Measurements from ENCODE around the gene GDPD3. TPM values are rescaled to one million over a fixed set of nuclear protein-coding genes. Genes with fewer than 3 reads are reported as not detected.

GDPD3 gene
- polyA plus RNA-seq, 3 donors, result 9.6 TPM; not detected in 2

DNA sequence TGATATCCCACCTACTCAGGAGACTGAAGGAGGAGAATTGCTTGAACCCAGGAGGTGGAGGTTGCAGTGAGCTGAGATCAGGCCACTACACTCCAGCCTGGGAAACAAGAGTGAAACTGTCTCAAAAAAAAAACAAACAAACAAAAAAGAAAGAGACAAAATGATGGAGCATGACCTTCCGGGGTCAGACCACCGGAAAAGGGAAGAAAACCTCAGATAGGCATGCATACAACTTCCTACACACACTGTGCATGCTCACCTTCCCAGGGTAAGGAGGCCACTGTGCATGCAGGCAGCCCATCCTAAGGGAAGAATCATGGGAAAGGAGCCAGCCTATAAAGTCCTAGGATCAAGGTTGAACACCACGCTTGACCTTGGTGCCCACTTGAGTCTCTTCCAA lies 19.3 kb upstream of the GDPD3 start:
- H3K27me3 Mint-ChIP-seq (ENCODE audit: low read depth in 3 of 3), result peaks cover 0 to 4% (median 3%) of the 10 kb centered on the region in 3 donors
- TF ChIP-seq, protein P1, sequence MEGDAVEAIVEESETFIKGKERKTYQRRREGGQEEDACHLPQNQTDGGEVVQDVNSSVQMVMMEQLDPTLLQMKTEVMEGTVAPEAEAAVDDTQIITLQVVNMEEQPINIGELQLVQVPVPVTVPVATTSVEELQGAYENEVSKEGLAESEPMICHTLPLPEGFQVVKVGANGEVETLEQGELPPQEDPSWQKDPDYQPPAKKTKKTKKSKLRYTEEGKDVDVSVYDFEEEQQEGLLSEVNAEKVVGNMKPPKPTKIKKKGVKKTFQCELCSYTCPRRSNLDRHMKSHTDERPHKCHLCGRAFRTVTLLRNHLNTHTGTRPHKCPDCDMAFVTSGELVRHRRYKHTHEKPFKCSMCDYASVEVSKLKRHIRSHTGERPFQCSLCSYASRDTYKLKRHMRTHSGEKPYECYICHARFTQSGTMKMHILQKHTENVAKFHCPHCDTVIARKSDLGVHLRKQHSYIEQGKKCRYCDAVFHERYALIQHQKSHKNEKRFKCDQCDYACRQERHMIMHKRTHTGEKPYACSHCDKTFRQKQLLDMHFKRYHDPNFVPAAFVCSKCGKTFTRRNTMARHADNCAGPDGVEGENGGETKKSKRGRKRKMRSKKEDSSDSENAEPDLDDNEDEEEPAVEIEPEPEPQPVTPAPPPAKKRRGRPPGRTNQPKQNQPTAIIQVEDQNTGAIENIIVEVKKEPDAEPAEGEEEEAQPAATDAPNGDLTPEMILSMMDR (IDR thresholded peaks at IDR 0.05), result no peak
- Histone ChIP-seq H3K27me3 (ENCODE audit: control insufficient read depth in 2 of 2, insufficient read depth in 2 of 2, low read length in 2 of 2) (no peaks in the 10 kb centered on the region), H3K4me3 (replicated peaks in 1 of 3; ENCODE audit: low read depth in 2 of 3, low read length in 3 of 3) (no peak overlapping the region), H4K20me1 (ENCODE audit: insufficient read depth, low read length) (no peaks in the 10 kb centered on the region), H3K36me3 (replicated peaks in 1 of 2; ENCODE audit: control insufficient read depth in 1 of 2, insufficient read depth in 2 of 2, low read length in 2 of 2) (no peaks in the 10 kb centered on the region), H3K4me2 (replicated peaks; ENCODE audit: extremely low read depth, low read length, poor library complexity, severe bottlenecking) (no peak overlapping the region), H3K79me2 (ENCODE audit: insufficient read depth, low read length) (no peaks in the 10 kb centered on the region), H2AFZ (ENCODE audit: insufficient read depth, low read depth, low read length, poor library complexity, severe bottlenecking) (no peak overlapping the region), H3K27ac (ENCODE audit: low read depth in 1 of 2, low read length in 2 of 2) (no peak overlapping the region), H3K9me3 (replicated peaks in 1 of 2; ENCODE audit: control insufficient read depth in 1 of 2, insufficient read depth in 1 of 2, low read length in 2 of 2) (no peaks in the 10 kb centered on the region), H3K9ac (ENCODE audit: insufficient read depth, low read length, poor library complexity, severe bottlenecking) (no peak overlapping the region), H3K4me1 (ENCODE audit: control insufficient read depth in 1 of 2, insufficient read depth in 2 of 2, low read length in 2 of 2) (peaks cover 19 to 20% of the 10 kb centered on the region in 2 donors)
- H3K4me3 Mint-ChIP-seq, result no peak overlapping the region
- no CpG with 5 or more reads among the region's 3 CpGs for WGBS (ENCODE audit: insufficient coverage)
- H3K4me1 Mint-ChIP-seq, result peaks cover 28% of the 10 kb centered on the region
- no peaks in the 10 kb centered on the region for H3K36me3 Mint-ChIP-seq
- peaks cover 0 to 2% (median 0%) of the 10 kb centered on the region in 7 donors for H3K9me3 Mint-ChIP-seq
- no peak for DNase-seq
- H3K27ac Mint-ChIP-seq, result peak overlapping the region in 3 of 7 donors; percentile 18 to 48 (median 26)
- intact Hi-C loops (cut with micrococcal nuclease), result no loop called here

DNA sequence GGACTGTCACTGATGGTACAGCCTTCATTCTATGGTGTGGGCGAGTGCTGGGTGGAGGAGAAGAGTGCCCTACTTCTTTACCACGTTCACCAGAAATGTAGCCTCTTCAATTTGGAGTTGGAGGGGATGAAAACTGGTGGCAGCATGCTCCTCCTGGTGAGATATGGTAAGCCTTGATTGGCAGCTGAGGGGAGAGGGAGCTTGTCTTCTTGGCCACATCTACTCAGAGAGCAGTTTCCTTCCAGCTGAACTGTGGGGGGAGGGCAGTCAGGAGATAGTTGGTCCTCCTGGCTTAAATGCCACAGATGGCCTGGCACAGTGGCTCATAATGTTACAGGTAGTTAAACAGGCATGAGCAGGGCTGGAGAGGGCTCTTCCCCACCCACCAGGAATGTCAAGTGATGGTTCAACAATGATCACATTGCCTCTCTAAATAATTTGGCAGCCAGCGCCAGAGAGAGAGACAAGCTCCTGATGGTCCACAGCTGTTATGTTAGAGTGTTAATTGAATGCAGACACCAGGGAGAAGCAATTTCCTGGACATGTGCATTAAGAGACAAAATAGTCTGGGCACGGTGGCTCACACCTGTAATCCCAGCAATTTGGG lies 18.6 kb upstream of the GDPD3 start:
- no peaks in the 10 kb centered on the region for H3K36me3 Mint-ChIP-seq
- H2AFZ ChIP-seq (ENCODE audit: insufficient read depth, low read depth, low read length, poor library complexity, severe bottlenecking), result no peak overlapping the region
- no peak for DNase-seq
- peaks cover 22% of the 10 kb centered on the region for H3K4me1 Mint-ChIP-seq
- TF ChIP-seq, protein P1 (IDR thresholded peaks at IDR 0.05), result no peak
- intact Hi-C loops (cut with micrococcal nuclease), result no loop called here
- H3K27me3 ChIP-seq (ENCODE audit: control insufficient read depth in 2 of 2, insufficient read depth in 2 of 2, low read length in 2 of 2), result no peaks in the 10 kb centered on the region
- no peak overlapping the region for H3K4me3 Mint-ChIP-seq
- no peaks in the 10 kb centered on the region for H3K36me3 ChIP-seq (replicated peaks in 1 of 2; ENCODE audit: control insufficient read depth in 1 of 2, insufficient read depth in 2 of 2, low read length in 2 of 2)
- peak overlapping the region in 1 of 7 donors; percentile 18 for H3K27ac Mint-ChIP-seq
- H3K79me2 ChIP-seq (ENCODE audit: insufficient read depth, low read length), result no peaks in the 10 kb centered on the region
- no peaks in the 10 kb centered on the region for H4K20me1 ChIP-seq (ENCODE audit: insufficient read depth, low read length)
- no peaks in the 10 kb centered on the region for H3K9me3 ChIP-seq (replicated peaks in 1 of 2; ENCODE audit: control insufficient read depth in 1 of 2, insufficient read depth in 1 of 2, low read length in 2 of 2)
- 100% methylated on average over 4 of the region's 4 CpGs for WGBS (ENCODE audit: insufficient coverage)
- peaks cover 0 to 2% (median 0%) of the 10 kb centered on the region in 7 donors for H3K9me3 Mint-ChIP-seq
- H3K9ac ChIP-seq (ENCODE audit: insufficient read depth, low read length, poor library complexity, severe bottlenecking), result no peak overlapping the region
- H3K27ac ChIP-seq (ENCODE audit: low read depth in 1 of 2, low read length in 2 of 2), result no peak overlapping the region
- no peak overlapping the region for H3K4me2 ChIP-seq (replicated peaks; ENCODE audit: extremely low read depth, low read length, poor library complexity, severe bottlenecking)
- H3K4me1 ChIP-seq (ENCODE audit: control insufficient read depth in 1 of 2, insufficient read depth in 2 of 2, low read length in 2 of 2), result peaks cover 13 to 14% of the 10 kb centered on the region in 2 donors
- H3K27me3 Mint-ChIP-seq (ENCODE audit: low read depth in 3 of 3), result peaks cover 0 to 4% (median 3%) of the 10 kb centered on the region in 3 donors
- no peak overlapping the region for H3K4me3 ChIP-seq (replicated peaks in 1 of 3; ENCODE audit: low read depth in 2 of 3, low read length in 3 of 3)
